Measurements from ENCODE around the gene ACVRL1.
A peak's percentile ranks its signal among the peaks of the same experiment; 100 is the strongest.
"Not testable (repeated sequence)": the region's sequence is repeated elsewhere in the genome, so short reads cannot be mapped to it uniquely, and the experiment has no call there.

The ACVRL1 gene

GRCh38 chr12:51874486-51874885, 32.8 kb upstream of the ACVRL1 start:
- TF ChIP-seq, protein P1, sequence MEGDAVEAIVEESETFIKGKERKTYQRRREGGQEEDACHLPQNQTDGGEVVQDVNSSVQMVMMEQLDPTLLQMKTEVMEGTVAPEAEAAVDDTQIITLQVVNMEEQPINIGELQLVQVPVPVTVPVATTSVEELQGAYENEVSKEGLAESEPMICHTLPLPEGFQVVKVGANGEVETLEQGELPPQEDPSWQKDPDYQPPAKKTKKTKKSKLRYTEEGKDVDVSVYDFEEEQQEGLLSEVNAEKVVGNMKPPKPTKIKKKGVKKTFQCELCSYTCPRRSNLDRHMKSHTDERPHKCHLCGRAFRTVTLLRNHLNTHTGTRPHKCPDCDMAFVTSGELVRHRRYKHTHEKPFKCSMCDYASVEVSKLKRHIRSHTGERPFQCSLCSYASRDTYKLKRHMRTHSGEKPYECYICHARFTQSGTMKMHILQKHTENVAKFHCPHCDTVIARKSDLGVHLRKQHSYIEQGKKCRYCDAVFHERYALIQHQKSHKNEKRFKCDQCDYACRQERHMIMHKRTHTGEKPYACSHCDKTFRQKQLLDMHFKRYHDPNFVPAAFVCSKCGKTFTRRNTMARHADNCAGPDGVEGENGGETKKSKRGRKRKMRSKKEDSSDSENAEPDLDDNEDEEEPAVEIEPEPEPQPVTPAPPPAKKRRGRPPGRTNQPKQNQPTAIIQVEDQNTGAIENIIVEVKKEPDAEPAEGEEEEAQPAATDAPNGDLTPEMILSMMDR (conservative IDR thresholded peaks at IDR 0.05; ENCODE audit: low read depth, low read length) = no peak
- no peak for DNase-seq (ENCODE audit: low read depth)
- no peak overlapping the region for H3K4me3 ChIP-seq (ENCODE audit: low read depth, low read length)

- H3K4me3 ChIP-seq (ENCODE audit: low read depth, low read length) = no peak overlapping the region
- DNase-seq (ENCODE audit: low read depth) = no peak
- TF ChIP-seq, protein P1 (conservative IDR thresholded peaks at IDR 0.05; ENCODE audit: low read depth, low read length) = no peak
These were observed 28.2 kb upstream of the ACVRL1 start for GRCh38 chr12:51879102-51879501.

DNA sequence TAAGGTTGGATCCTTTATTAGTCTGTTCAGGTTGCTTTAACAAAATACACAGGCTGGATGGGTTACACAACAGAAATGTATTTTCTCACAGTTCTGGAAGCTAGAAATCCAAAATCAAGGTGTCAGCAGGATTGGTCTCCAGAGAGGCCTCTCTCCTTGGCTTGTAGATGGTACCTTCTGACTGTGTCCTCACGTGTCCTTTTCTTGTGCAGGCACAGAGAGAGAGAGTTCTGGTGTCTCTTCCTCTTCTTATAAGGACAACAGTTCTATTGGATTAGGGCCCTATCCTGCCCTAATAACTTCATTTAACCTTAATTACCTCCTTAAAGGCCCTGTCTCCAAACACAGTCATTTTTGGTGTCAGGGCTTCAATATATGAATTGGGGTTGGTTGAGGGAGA, 24.0 kb upstream of the ACVRL1 start:
- no peak overlapping the region for H3K4me3 ChIP-seq (ENCODE audit: low read depth, low read length)
- TF ChIP-seq, protein P1 (conservative IDR thresholded peaks at IDR 0.05; ENCODE audit: low read depth, low read length) = no peak
- DNase-seq (ENCODE audit: low read depth) = no peak

- no peak overlapping the region for H3K4me3 ChIP-seq (ENCODE audit: low read depth, low read length)
- TF ChIP-seq, protein P1 (conservative IDR thresholded peaks at IDR 0.05; ENCODE audit: low read depth, low read length) = no peak
- no peak for DNase-seq (ENCODE audit: low read depth)
These were observed 23.2 kb upstream of the ACVRL1 start for GRCh38 chr12:51883998-51884675.

GRCh38 chr12:51884676-51885229, 22.6 kb upstream of the ACVRL1 start:
- TF ChIP-seq, protein P1 (conservative IDR thresholded peaks at IDR 0.05; ENCODE audit: low read depth, low read length) = no peak
- no peak overlapping the region for H3K4me3 ChIP-seq (ENCODE audit: low read depth, low read length)
- DNase-seq (ENCODE audit: low read depth) = no peak

- DNase-seq (ENCODE audit: low read depth); H3K4me3 ChIP-seq (ENCODE audit: low read depth, low read length): not testable (repeated sequence)
These were observed 21.8 kb upstream of the ACVRL1 start for GRCh38 chr12:51885294-51886020.

DNA sequence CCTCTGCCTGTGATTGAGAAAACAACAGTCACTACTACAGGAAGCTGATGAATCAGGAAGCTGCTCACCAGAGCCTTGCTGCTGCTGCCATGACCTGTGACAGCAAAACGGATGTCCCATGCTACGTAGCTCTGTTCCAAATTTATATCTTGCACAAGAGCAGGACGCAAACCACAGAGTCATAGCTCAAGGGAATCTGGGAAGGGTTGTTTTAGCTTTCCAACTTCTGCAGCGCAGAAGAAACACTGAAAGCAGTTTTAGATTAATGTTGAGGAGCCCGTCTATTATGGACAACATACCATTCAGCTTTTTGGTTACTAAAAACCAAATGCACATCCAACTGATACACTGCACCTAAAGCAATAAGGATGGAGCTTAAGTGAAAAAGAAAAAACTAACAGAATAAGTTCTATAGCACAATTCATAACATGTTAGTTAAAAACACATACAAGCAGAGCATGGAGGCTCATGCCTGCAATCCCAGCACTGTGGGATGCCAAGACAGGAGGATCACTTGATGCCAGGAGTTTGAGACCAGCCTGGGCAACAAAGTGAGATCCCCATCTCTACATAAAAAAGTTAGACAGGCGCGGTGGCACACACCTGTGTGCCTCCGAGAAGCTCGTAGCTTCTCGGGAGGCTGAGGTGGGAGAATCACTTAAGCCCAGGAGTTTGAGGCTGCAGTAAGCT, 21.1 kb upstream of the ACVRL1 start:
- peak; percentile 97 for DNase-seq (ENCODE audit: low read depth)
- peak overlapping the region; percentile 36 for H3K4me3 ChIP-seq (ENCODE audit: low read depth, low read length)
- TF ChIP-seq, protein P1 (conservative IDR thresholded peaks at IDR 0.05; ENCODE audit: low read depth, low read length) = no peak

Data from choroid plexus epithelial cell (primary cell).